Panc1 (cell line): ENCODE results near the gene CPM. TPM values are rescaled to one million over a fixed set of nuclear protein-coding genes. Genes with fewer than 3 reads are reported as not detected.

Source experiments
- ATAC-seq: fragments of 200-7000 bp; cut with Tn5 transposase; 2 replicates; pipeline ENCODE4 v1.9.1; 2020; ENCODE audit warnings: mild to moderate bottlenecking, moderate library complexity
- BruUV-seq: library from RNA; stranded (reverse); fragments of 400-500 nt; replicated peaks from 2 replicates; lab custom pipeline; 2021; lab: Mats Ljungman, UMichigan
- CTCF ChIA-PET: fragments of 300-600 bp; sonication (Branson Sonifier 250); formaldehyde crosslinking; loops from one replicate; lab custom pipeline; 2022; ENCODE audit warnings: antibody characterized with exemption; lab: Charles Lee
- POLR2A ChIA-PET: fragments of 300-600 bp; sonication (Branson Sonifier 250); formaldehyde crosslinking; loops from one replicate; lab custom pipeline; 2022; ENCODE audit warnings: antibody characterized with exemption; lab: Charles Lee
- DNase-seq: peaks from one replicate; pipeline ENCODE4 v3.0.0-alpha.2; 2010; ENCODE audit warnings: low read depth, low spot score
- H3K27ac ChIP-seq: 2 replicates; pipeline ENCODE4 v1.5.1; 2011; ENCODE audit warnings: mild to moderate bottlenecking, low read length, inconsistent platforms
- H3K27me3 ChIP-seq: fragments of 200-500 bp; sonication (Bioruptor generic); 2 replicates; pipeline ENCODE4 v1.6.0; 2014; ENCODE audit warnings: low read length, inconsistent platforms; ENCODE audit not compliant: control insufficient read depth, insufficient read depth
- H3K36me3 ChIP-seq: fragments of 200-500 bp; sonication (Bioruptor generic); 2 replicates; pipeline ENCODE4 v1.5.1; 2014; ENCODE audit warnings: inconsistent platforms, mild to moderate bottlenecking, low read length, moderate library complexity; ENCODE audit not compliant: control insufficient read depth, insufficient read depth
- H3K4me1 ChIP-seq: 2 replicates; pipeline ENCODE4 v1.5.1; 2011; ENCODE audit warnings: inconsistent platforms, mild to moderate bottlenecking, low read length, moderate library complexity; ENCODE audit not compliant: control insufficient read depth, insufficient read depth
- H3K4me3 ChIP-seq, 2 experiments: 2 replicates each; pipeline ENCODE4 v1.5.1; 2011 to 2012; ENCODE audit warnings: low read depth in 2 of 2, low read length in 2 of 2, mild to moderate bottlenecking in 2 of 2, inconsistent platforms in 1 of 2, moderate library complexity in 1 of 2
- H3K9me3 ChIP-seq: fragments of 200-500 bp; sonication (Bioruptor generic); 2 replicates; pipeline ENCODE4 v1.5.1; 2014; ENCODE audit warnings: low read depth, mild to moderate bottlenecking, inconsistent platforms, low read length, moderate library complexity; ENCODE audit not compliant: control insufficient read depth, insufficient read depth
- CTCF ChIP-seq: fragments of 450-650 bp; IDR thresholded peaks from 2 replicates; pipeline ENCODE4 v1.5.1; 2017; ENCODE audit warnings: mild to moderate bottlenecking
- POLR2AphosphoS5 ChIP-seq: IDR thresholded peaks from 2 replicates; pipeline ENCODE4 v1.6.1; 2012; ENCODE audit warnings: mild to moderate bottlenecking, low read depth, low read length, moderate library complexity
- REST ChIP-seq, 2 experiments: IDR thresholded peaks; 2 replicates each; pipeline ENCODE4 v1.6.1; 2011 to 2012; ENCODE audit warnings: low read depth in 2 of 2, control low read depth in 1 of 2, low read length in 1 of 2, mild to moderate bottlenecking in 1 of 2, moderate library complexity in 1 of 2; ENCODE audit not compliant: insufficient read depth in 1 of 2
- SIN3A ChIP-seq: IDR thresholded peaks from 2 replicates; pipeline ENCODE4 v1.6.1; 2012; ENCODE audit warnings: low read depth, mild to moderate bottlenecking, low read length, moderate library complexity, borderline replicate concordance; ENCODE audit not compliant: insufficient read depth
- TCF7L2 ChIP-seq: IDR thresholded peaks from 2 replicates; pipeline ENCODE4 v1.6.1; 2011; ENCODE audit warnings: mild to moderate bottlenecking, low read depth, low read length, inconsistent platforms
- in situ Hi-C: cut with HindIII; loops from 2 replicates; pipeline ENCODE4 v1.10.0; 2016; ENCODE audit warnings: low sequenced_read_pairs, low pct_unique_long_range_greater_than_20kb
- intact Hi-C: fragments of 100-400 bp; cut with micrococcal nuclease; formaldehyde crosslinking; loops from one replicate; pipeline ENCODE4 v1.10.0; 2022; ENCODE audit not compliant: unreplicated experiment
- total RNA-seq: library from RNA; stranded (reverse); gene quantifications from one replicate; pipeline ENCODE4 v1.2.1, GENCODE V29; 2021; ENCODE audit not compliant: unreplicated experiment

CPM gene
- total RNA-seq, 1 experiment from 2014 or later: 11.2 TPM

GRCh38 chr12:68878283-68878682, 54.7 kb downstream of the CPM start:
- H3K4me1 ChIP-seq: no peaks in the 10 kb centered on the region
- intact Hi-C loops (no loop called here), in situ Hi-C loops (no loop called here)
- POLR2A ChIA-PET: no interaction called here
- no peaks in the 10 kb centered on the region for H3K36me3 ChIP-seq
- no peak overlapping the region for H3K4me3 ChIP-seq
- CTCF ChIA-PET: no interaction called here
- DNase-seq (no peak), ATAC-seq (no peak)
- BruUV-seq: no TSS peak
- TF ChIP-seq POLR2AphosphoS5: no peak
- no peak for TF ChIP-seq REST (IDR thresholded peaks at IDR 0.05; ENCODE audit: insufficient read depth in 1 of 2, low read depth in 2 of 2, low read length in 1 of 2)
- TF ChIP-seq CTCF: no peak
- no peak for TF ChIP-seq TCF7L2
- TF ChIP-seq SIN3A: no peak
- no peaks in the 10 kb centered on the region for H3K27me3 ChIP-seq
- H3K9me3 ChIP-seq: no peaks in the 10 kb centered on the region
- H3K27ac ChIP-seq: no peak overlapping the region

GRCh38 chr12:68877583-68877982, 55.4 kb downstream of the CPM start:
- in situ Hi-C loops: no loop called here
- no peaks in the 10 kb centered on the region for H3K4me1 ChIP-seq
- DNase-seq: no peak
- H3K9me3 ChIP-seq: no peaks in the 10 kb centered on the region
- H3K27me3 ChIP-seq: no peaks in the 10 kb centered on the region
- H3K4me3 ChIP-seq: no peak overlapping the region
- ChIA-PET POLR2A (no interaction called here), CTCF (no interaction called here)
- BruUV-seq: no TSS peak
- no peak overlapping the region for H3K27ac ChIP-seq
- no peaks in the 10 kb centered on the region for H3K36me3 ChIP-seq
- TF ChIP-seq SIN3A (no peak), CTCF (no peak), TCF7L2 (no peak), REST (IDR thresholded peaks at IDR 0.05; ENCODE audit: insufficient read depth in 1 of 2, low read depth in 2 of 2, low read length in 1 of 2) (no peak), POLR2AphosphoS5 (no peak)
- ATAC-seq: no peak
- intact Hi-C loops: no loop called here
